ENCODE measurements around the gene ATOSB.

GRCh38 chr9:35059438-35059837 is 56.2 kb downstream of the ATOSB start:
- TF ChIP-seq EZH2 (IDR thresholded peaks at IDR 0.05; ENCODE audit: borderline replicate concordance, low read length) (no peak), CTCF (IDR thresholded peaks at IDR 0.05; ENCODE audit: low read length) (no peak)

Measured in OCI-LY1 (cell line).